MCF 10A (cell line): ENCODE results near the gene ZNF747. TPM values are rescaled to one million over a fixed set of nuclear protein-coding genes. Genes with fewer than 3 reads are reported as not detected.

Experiments used
- BruUV-seq: library from RNA; stranded (reverse); fragments of 400-500 nt; replicated peaks from 2 replicates; lab custom pipeline; 2021; lab: Mats Ljungman, UMichigan
- CTCF ChIA-PET: fragments of 300-600 bp; sonication (Branson Sonifier 250); formaldehyde crosslinking; extraction: SDS; loops from one replicate; lab custom pipeline; 2021; ENCODE audit warnings: antibody characterized with exemption, inconsistent platforms; lab: Yijun Ruan, JAX
- POLR2A ChIA-PET: fragments of 300-600, 350-650 bp; sonication (Branson Sonifier 250); formaldehyde crosslinking; extraction: SDS; loops from one replicate; lab custom pipeline; 2020; ENCODE audit warnings: antibody characterized with exemption, inconsistent platforms; lab: Yijun Ruan, JAX
- DNase-seq: peaks from one replicate; pipeline ENCODE4 v3.0.0-alpha.2; 2018; ENCODE audit not compliant: unreplicated experiment
- H3K27ac Mint-ChIP-seq: one replicate; pipeline ENCODE4 v1.8.0; 2022; ENCODE audit warnings: mild to moderate bottlenecking, low read depth, mixed read lengths; ENCODE audit not compliant: unreplicated experiment
- H3K27me3 Mint-ChIP-seq: one replicate; pipeline ENCODE4 v1.8.0; 2022; ENCODE audit warnings: mixed read lengths; ENCODE audit not compliant: insufficient read depth, unreplicated experiment
- H3K36me3 Mint-ChIP-seq: one replicate; pipeline ENCODE4 v1.8.0; 2022; ENCODE audit warnings: mild to moderate bottlenecking, moderate library complexity, mixed read lengths; ENCODE audit not compliant: insufficient read depth, unreplicated experiment
- H3K4me1 Mint-ChIP-seq: one replicate; pipeline ENCODE4 v1.8.0; 2022; ENCODE audit warnings: mixed read lengths; ENCODE audit not compliant: insufficient read depth, unreplicated experiment
- H3K4me3 Mint-ChIP-seq: one replicate; pipeline ENCODE4 v1.8.0; 2022; ENCODE audit warnings: mild to moderate bottlenecking, moderate library complexity, mixed read lengths; ENCODE audit not compliant: unreplicated experiment
- H3K9me3 Mint-ChIP-seq: one replicate; pipeline ENCODE4 v1.8.0; 2022; ENCODE audit warnings: mixed read lengths; ENCODE audit not compliant: unreplicated experiment
- CTCF ChIP-seq: fragments of 200-600 bp; IDR thresholded peaks from one replicate; pipeline ENCODE4 v1.8.0; 2022; ENCODE audit warnings: antibody characterized with exemption, mild to moderate bottlenecking; ENCODE audit not compliant: unreplicated experiment
- intact Hi-C: fragments of 100-400 bp; cut with micrococcal nuclease; formaldehyde crosslinking; loops from 2 replicates; pipeline ENCODE4 v1.14.1; 2022
- total RNA-seq: library from RNA; stranded (reverse); gene quantifications from 2 replicates; pipeline ENCODE4 v1.2.3, GENCODE V29; 2022

ZNF747 gene
- total RNA-seq, 1 experiment from 2014 or later = 13.7 TPM

- H3K9me3 Mint-ChIP-seq = no peaks in the 10 kb centered on the region
- ChIA-PET CTCF (interaction anchor here (0.6 to 0.8 kb wide), 3 partner anchors 70 to 109 kb away, joined by 3 to 4 read pairs (median 4); no protein-coding TSS in a partner anchor), POLR2A (interaction anchor here (0.6 to 1.0 kb wide), 2 partner anchors 21 to 67 kb away, joined by 3 to 5 read pairs; no protein-coding TSS in a partner anchor)
- H3K4me1 Mint-ChIP-seq = peaks cover 8% of the 10 kb centered on the region
- no peak for TF ChIP-seq CTCF
- BruUV-seq = no TSS peak
- DNase-seq = no peak
- H3K27ac Mint-ChIP-seq = no peak overlapping the region
- H3K4me3 Mint-ChIP-seq = no peak overlapping the region
- no peaks in the 10 kb centered on the region for H3K36me3 Mint-ChIP-seq
- no peaks in the 10 kb centered on the region for H3K27me3 Mint-ChIP-seq
- intact Hi-C loops = no loop called here
These were observed 15.3 kb downstream of the ZNF747 start for GRCh38 chr16:30519120-30520049.

GRCh38 chr16:30518552-30518951, 16.1 kb downstream of the ZNF747 start:
- no TSS peak for BruUV-seq
- Mint-ChIP-seq H3K27ac (no peak overlapping the region), H3K9me3 (no peaks in the 10 kb centered on the region), H3K36me3 (no peaks in the 10 kb centered on the region), H3K4me1 (peaks cover 8% of the 10 kb centered on the region), H3K27me3 (no peaks in the 10 kb centered on the region), H3K4me3 (no peak overlapping the region)
- no peak for DNase-seq
- POLR2A ChIA-PET = no interaction called here
- no peak for TF ChIP-seq CTCF
- CTCF ChIA-PET = interaction anchor here (0.7 to 0.8 kb wide), 2 partner anchors 69 to 87 kb away, joined by 3 to 4 read pairs; no protein-coding TSS in a partner anchor
- intact Hi-C loops = no loop called here

GRCh38 chr16:30515275-30515674, 19.4 kb downstream of the ZNF747 start:
- intact Hi-C loops = no loop called here
- ChIA-PET CTCF (interaction anchor here (0.6 kb wide), 1 partner anchor 12 kb away, joined by 3 read pairs; no protein-coding TSS in a partner anchor), POLR2A (interaction anchor here (0.6 kb wide), 1 partner anchor 181 kb away, joined by 3 read pairs; no protein-coding TSS in a partner anchor)
- no peaks in the 10 kb centered on the region for H3K27me3 Mint-ChIP-seq
- no peaks in the 10 kb centered on the region for H3K9me3 Mint-ChIP-seq
- no peak overlapping the region for H3K27ac Mint-ChIP-seq
- no peaks in the 10 kb centered on the region for H3K36me3 Mint-ChIP-seq
- no peak overlapping the region for H3K4me3 Mint-ChIP-seq
- DNase-seq = no peak
- no peak for TF ChIP-seq CTCF
- no peaks in the 10 kb centered on the region for H3K4me1 Mint-ChIP-seq
- no TSS peak for BruUV-seq

GRCh38 chr16:30511509-30511908, 23.1 kb downstream of the ZNF747 start:
- Mint-ChIP-seq H3K4me1 (no peaks in the 10 kb centered on the region), H3K27me3 (no peaks in the 10 kb centered on the region), H3K4me3 (no peak overlapping the region), H3K27ac (no peak overlapping the region), H3K36me3 (no peaks in the 10 kb centered on the region), H3K9me3 (no peaks in the 10 kb centered on the region)
- intact Hi-C loops = no loop called here
- CTCF ChIA-PET = interaction anchor here (0.6 kb wide), 1 partner anchor 102 kb away, joined by 3 read pairs; no protein-coding TSS in a partner anchor
- no TSS peak for BruUV-seq
- TF ChIP-seq CTCF = no peak
- POLR2A ChIA-PET = interaction anchor here (0.5 kb wide), 1 partner anchor 15 kb away, joined by 5 read pairs; no protein-coding TSS in a partner anchor
- DNase-seq = no peak
